NCI-H748 (cell line): ENCODE data around the gene MMP17.

Experiments used
- DNase-seq: peaks from one replicate; lab custom pipeline; 2025; ENCODE audit not compliant: unreplicated experiment; lab: John Stamatoyannopoulos, UW

Gene MMP17

GRCh38 chr12:131829791-131830334, 1.7 kb downstream of the MMP17 start:
- DNase-seq, result peak; percentile 39

GRCh38 chr12:131830335-131830913, 2.2 kb downstream of the MMP17 start:
- DNase-seq, result peak; percentile 84

DNA sequence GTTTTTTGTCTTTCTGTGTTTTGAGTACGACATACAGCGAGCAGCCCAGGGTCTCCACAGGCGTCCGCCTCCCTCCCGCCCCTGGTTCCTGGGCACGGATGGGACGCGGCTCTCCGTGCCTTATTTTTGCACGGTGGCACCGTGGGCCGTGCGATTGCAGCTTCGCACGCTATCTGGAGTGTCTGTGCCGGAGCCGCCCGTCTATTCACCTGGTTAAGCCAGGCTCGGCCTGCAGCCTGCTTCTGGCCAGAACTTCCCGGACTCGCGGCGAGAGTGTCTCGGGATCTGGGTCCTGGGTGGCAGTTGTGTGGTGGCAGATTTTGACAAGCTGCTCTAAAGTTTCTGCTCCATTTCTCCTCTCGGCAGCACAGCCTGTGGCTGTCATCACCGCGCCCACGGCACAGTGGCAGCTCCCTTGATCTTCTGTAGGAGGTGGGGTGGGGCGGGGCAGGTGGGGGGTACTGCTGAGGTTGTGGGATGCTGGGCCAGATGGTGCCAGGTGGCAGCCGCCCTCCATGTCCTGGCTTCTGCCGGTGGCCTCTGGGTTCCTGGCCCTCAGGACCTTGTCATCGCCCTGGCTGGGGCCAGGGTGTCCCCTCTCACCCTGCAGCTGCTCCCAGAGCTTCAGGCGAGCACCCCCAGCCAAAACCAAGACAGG, 2.9 kb downstream of the MMP17 start:
- peak; percentile 84 for DNase-seq

DNA sequence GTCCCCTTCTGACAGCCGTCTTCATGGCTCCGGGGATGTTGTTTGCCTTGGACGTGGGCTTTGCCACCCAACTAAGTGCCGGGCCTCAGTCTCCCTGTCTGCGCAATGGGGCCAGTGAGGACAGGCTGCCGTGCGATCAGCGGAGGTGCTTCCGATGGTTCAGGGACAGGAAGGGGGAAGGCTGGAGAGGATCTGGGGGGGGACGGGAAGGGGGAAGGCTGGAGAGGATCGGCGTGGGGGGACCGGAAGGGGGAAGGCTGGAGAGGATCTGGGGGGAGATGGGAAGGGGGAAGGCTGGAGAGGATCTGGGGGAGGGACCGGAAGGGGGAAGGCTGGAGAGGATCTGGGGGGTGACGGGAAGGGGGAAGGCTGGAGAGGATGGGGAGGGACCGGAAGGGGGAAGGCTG, 3.4 kb downstream of the MMP17 start:
- DNase-seq, result peak; percentile 82

- peak; percentile 75 for DNase-seq
Observed at GRCh38 chr12:131832321-131833231, 4.4 kb downstream of the MMP17 start.

GRCh38 chr12:131833288-131833895, 5.2 kb downstream of the MMP17 start:
- no peak for DNase-seq

DNA sequence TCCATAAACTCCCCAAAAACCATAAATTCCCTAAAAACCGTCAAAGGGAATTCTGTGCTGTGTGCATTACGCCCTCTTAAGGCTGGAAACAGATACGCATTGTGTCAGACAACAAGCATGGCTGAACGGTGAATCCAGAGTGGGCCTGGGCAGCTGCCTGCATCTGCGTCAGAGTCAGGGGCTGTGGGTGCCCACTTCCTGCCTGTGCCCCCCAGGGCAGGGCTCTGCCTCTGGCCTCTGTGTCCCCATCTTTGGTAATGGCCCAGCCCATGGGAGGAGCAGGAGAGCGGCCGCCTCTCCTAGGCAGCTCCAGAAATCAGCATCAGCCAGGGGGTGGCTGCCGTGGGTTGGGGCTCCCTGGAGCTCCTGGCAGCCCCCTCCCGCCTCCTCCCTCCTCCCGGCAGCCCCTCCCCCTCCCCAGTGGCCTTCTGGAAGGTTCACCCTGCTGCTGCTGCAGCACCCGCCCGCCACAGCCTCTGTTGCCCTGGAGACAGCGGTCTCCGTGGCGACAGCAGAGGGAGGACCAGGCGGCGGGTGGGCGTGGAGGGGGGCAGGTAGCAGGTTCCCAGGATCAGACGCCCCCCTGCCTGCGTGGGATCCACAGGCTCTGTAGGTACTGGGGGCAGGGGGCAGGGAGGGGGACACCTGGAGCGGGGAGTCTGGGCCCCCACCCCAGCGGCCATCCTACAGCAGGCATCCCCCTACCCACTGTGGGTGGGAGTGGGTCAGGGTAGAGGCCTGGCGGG, 5.9 kb downstream of the MMP17 start:
- DNase-seq, result peak; percentile 77

DNA sequence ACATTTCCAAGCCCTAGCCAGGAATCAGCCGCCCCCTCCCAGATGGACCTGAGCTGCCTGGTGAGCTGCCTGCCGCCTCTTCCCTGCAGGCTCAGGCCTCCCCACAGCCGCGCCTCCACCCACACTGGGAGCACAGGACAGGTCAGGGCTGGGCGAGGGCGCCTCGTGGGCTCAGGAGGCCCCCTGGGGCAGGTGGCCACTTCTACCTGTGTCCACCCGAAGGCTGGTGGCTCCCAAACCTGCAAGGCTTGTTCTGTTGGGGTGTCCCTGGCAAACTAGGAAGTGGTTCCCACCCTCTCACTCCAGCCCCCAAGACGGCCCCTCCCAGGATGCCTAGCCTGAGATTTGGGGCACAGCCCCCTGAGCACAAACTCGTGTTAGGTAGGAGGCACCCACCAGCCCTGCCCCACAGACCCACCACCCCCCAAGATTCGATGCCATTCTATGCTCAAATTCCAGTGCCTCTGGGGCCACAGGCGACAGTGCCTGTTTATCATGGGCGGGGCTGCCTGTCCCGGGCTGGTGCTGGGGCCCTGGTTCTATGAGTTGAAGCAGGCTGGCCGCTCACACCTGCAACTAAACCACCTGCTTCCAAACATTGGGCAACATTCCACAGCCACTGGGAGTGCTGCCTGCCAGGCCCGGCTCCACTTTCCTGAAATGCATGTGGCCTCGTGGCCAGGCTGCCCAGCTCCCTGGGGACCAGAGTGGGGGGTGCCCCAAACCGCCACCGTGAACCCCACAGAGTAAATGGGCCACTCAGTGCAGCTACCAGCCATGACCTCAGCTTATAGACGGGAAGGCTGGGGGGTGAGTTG, 6.8 kb downstream of the MMP17 start:
- DNase-seq, result no peak

GRCh38 chr12:131835616-131836171, 7.5 kb downstream of the MMP17 start:
- no peak for DNase-seq

DNA sequence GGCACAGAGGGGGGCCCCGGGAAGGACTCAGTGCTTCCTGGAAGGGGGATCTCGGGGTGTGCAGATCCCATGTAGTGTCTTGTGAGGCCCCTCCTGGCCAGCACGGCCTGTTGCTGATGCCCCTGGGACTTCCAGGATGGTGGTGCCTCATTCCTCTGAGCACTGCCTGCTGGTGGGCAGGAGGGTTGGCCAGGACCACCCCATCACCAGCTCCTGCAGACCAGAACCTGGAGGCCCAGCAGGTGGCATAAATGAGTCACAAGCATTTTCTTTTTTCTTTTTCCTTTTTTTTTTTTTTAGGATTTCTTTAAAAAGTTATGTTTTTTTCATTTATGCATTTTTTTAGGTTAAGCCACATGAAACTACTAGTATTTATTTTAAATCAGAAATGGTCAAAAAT, 8.0 kb downstream of the MMP17 start:
- DNase-seq, result no peak

DNA sequence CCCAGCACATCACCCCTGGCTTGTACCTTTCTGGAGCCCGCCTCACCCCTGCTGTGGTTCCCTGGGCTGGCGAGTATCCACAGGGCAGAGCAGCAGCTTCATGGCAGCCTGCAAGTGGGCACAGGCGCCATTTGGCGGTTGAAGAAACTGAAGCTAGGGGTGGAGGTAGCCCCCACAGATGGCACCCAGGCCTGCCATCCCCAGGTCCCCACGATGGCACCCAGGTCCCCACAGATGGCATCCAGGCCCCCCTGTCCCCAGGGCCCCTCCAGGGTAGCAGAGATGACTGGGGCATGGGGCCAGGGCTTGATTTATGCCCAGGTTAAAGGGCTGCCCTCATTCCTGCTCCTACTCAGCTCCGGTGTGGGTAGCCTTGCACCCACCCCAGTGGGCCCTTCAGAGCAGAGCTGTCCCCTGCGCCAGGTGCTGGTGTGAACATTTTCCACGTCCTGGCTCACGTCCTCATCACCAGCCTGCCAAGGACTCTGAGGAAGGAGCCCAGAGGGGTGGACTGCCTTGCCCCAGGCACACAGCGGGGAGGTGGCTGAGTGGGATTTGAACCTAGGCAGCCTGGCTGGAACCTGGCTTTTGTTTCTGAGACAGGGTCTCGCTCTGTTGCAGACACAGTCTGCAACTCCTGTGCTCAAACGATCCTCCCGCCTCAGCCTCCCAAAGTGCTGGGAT, 8.7 kb downstream of the MMP17 start:
- no peak for DNase-seq

GRCh38 chr12:131840643-131841416, 12.6 kb downstream of the MMP17 start:
- DNase-seq, result no peak

- no peak for DNase-seq
Observed at GRCh38 chr12:131841547-131841946, 13.4 kb downstream of the MMP17 start.

- no peak for DNase-seq
Observed at GRCh38 chr12:131842169-131842568, 14.0 kb downstream of the MMP17 start.

GRCh38 chr12:131843527-131843926, 15.3 kb downstream of the MMP17 start:
- DNase-seq, result no peak

- DNase-seq, result no peak
Observed at GRCh38 chr12:131844140-131844539, 15.9 kb downstream of the MMP17 start.

GRCh38 chr12:131844656-131845055, 16.5 kb downstream of the MMP17 start:
- DNase-seq, result no peak

- DNase-seq, result no peak
Observed at GRCh38 chr12:131845121-131845520, 16.9 kb downstream of the MMP17 start.
